HEK293 (cell line): ENCODE results near the gene ZNF564.
"Not testable (repeated sequence)": the region's sequence is repeated elsewhere in the genome, so short reads cannot be mapped to it uniquely, and the experiment has no call there.

ENCODE experiments used
- CTCF ChIA-PET: fragments of 350-600 bp; formaldehyde crosslinking; extraction: SDS; loops from one replicate; lab custom pipeline; 2021; ENCODE audit warnings: antibody characterized with exemption; lab: Yijun Ruan, JAX
- POLR2A ChIA-PET: fragments of 300-600 bp; formaldehyde crosslinking; extraction: SDS; loops from one replicate; lab custom pipeline; 2020; ENCODE audit warnings: antibody characterized with exemption, inconsistent platforms; lab: Yijun Ruan, JAX
- H3K27ac ChIP-seq: fragments of 200-500 bp; sonication (Bioruptor generic); 2 replicates; pipeline ENCODE4 v1.5.1; 2014; ENCODE audit warnings: low read depth, low read length, control low read depth, inconsistent platforms; ENCODE audit errors: extremely low read depth
- H3K36me3 ChIP-seq, 2 experiments: fragments of 200-500 bp in 1 of 2; sonication (Bioruptor generic) in 1 of 2; 1 replicate in 1 of 2; 2 replicates in 1 of 2; pipeline ENCODE4 v1.5.1; 2014 to 2017; ENCODE audit warnings: inconsistent platforms in 2 of 2, low read length in 2 of 2; ENCODE audit not compliant: control insufficient read depth in 2 of 2, insufficient read depth in 1 of 2
- H3K4me1 ChIP-seq: fragments of 200-500 bp; sonication (Bioruptor generic); 2 replicates; pipeline ENCODE4 v1.5.1; 2014; ENCODE audit warnings: mild to moderate bottlenecking, low read length, inconsistent platforms; ENCODE audit not compliant: control insufficient read depth, insufficient read depth
- H3K4me3 ChIP-seq: 2 replicates; pipeline ENCODE4 v1.5.1; 2011; ENCODE audit warnings: low read depth, mild to moderate bottlenecking, control low read depth, low read length, moderate library complexity
- H3K9me3 ChIP-seq: fragments of 200-500 bp; sonication (Bioruptor generic); 2 replicates; pipeline ENCODE4 v1.5.1; 2014; ENCODE audit warnings: low read depth, low read length, inconsistent platforms; ENCODE audit not compliant: control insufficient read depth, insufficient read depth
- ATF2 ChIP-seq: fragments of 450-650 bp; formaldehyde crosslinking; IDR thresholded peaks from 2 replicates; pipeline ENCODE4 v1.5.1; 2016; ENCODE audit warnings: missing biosample characterization, missing genetic modification characterization, low read depth
- KLF1 ChIP-seq: fragments of 450-650 bp; formaldehyde crosslinking; IDR thresholded peaks from 2 replicates; pipeline ENCODE4 v1.5.1; 2016; ENCODE audit warnings: missing biosample characterization, missing genetic modification characterization
- MEIS1 ChIP-seq: sonication (generic); formaldehyde crosslinking; IDR thresholded peaks from 2 replicates; pipeline ENCODE4 v1.8.1; 2022; ENCODE audit warnings: missing genetic modification reagents, mild to moderate bottlenecking, borderline replicate concordance
- PRDM1 ChIP-seq: fragments of 450-650 bp; formaldehyde crosslinking; IDR thresholded peaks from 2 replicates; pipeline ENCODE4; 2016; ENCODE audit warnings: missing biosample characterization, missing genetic modification characterization
- ZFHX2 ChIP-seq: fragments of 450-650 bp; formaldehyde crosslinking; conservative IDR thresholded peaks from 2 replicates; pipeline ENCODE4 v1.5.1; 2016; ENCODE audit warnings: missing biosample characterization, missing genetic modification characterization
- ZNF146 ChIP-seq: fragments of 450-650 bp; formaldehyde crosslinking; IDR thresholded peaks from 2 replicates; pipeline ENCODE4 v1.5.1; 2016; ENCODE audit warnings: missing biosample characterization, missing genetic modification characterization
- ZNF169 ChIP-seq: fragments of 450-650 bp; formaldehyde crosslinking; IDR thresholded peaks from 2 replicates; pipeline ENCODE4 v1.5.1; 2016; ENCODE audit warnings: missing biosample characterization, missing genetic modification characterization
- ZNF175 ChIP-seq: fragments of 450-650 bp; formaldehyde crosslinking; IDR thresholded peaks from 2 replicates; pipeline ENCODE4 v1.5.1; 2016; ENCODE audit warnings: missing biosample characterization, missing genetic modification characterization
- ZNF184 ChIP-seq: fragments of 450-650 bp; IDR thresholded peaks from 2 replicates; pipeline ENCODE4 v1.5.1; 2018; ENCODE audit warnings: missing biosample characterization, mild to moderate bottlenecking, missing genetic modification characterization
- ZNF239 ChIP-seq: fragments of 450-650 bp; formaldehyde crosslinking; IDR thresholded peaks from 2 replicates; pipeline ENCODE4 v1.5.1; 2016; ENCODE audit warnings: missing biosample characterization, missing genetic modification characterization
- ZNF266 ChIP-seq: fragments of 450-650 bp; formaldehyde crosslinking; IDR thresholded peaks from 2 replicates; pipeline ENCODE4 v1.5.1; 2016; ENCODE audit warnings: missing biosample characterization, missing genetic modification characterization, low read depth
- ZNF341 ChIP-seq: fragments of 450-650 bp; formaldehyde crosslinking; IDR thresholded peaks from 2 replicates; pipeline ENCODE4; 2016; ENCODE audit warnings: low read depth, missing biosample characterization, missing genetic modification characterization
- ZNF37A ChIP-seq: fragments of 450-650 bp; IDR thresholded peaks from 2 replicates; pipeline ENCODE4 v1.5.1; 2018; ENCODE audit warnings: missing biosample characterization, missing genetic modification characterization
- ZNF48 ChIP-seq: fragments of 450-650 bp; formaldehyde crosslinking; IDR thresholded peaks from 2 replicates; pipeline ENCODE4 v1.5.1; 2016; ENCODE audit warnings: missing biosample characterization, missing genetic modification characterization
- ZNF621 ChIP-seq: fragments of 450-650 bp; formaldehyde crosslinking; IDR thresholded peaks from 2 replicates; pipeline ENCODE4 v1.5.1; 2017; ENCODE audit warnings: missing biosample characterization, missing genetic modification characterization
- ZNF639 ChIP-seq: fragments of 450-650 bp; formaldehyde crosslinking; IDR thresholded peaks from 2 replicates; pipeline ENCODE4 v1.5.1; 2016; ENCODE audit warnings: missing biosample characterization, missing genetic modification characterization
- ZNF645 ChIP-seq: fragments of 450-650 bp; formaldehyde crosslinking; IDR thresholded peaks from 2 replicates; pipeline ENCODE4; 2016; ENCODE audit warnings: missing biosample characterization, missing genetic modification characterization
- ZNF654 ChIP-seq: fragments of 450-650 bp; formaldehyde crosslinking; IDR thresholded peaks from 2 replicates; pipeline ENCODE4 v1.5.1; 2016; ENCODE audit warnings: low read depth, missing biosample characterization, missing genetic modification characterization
- ZNF658 ChIP-seq: fragments of 450-650 bp; formaldehyde crosslinking; IDR thresholded peaks from 2 replicates; pipeline ENCODE4; 2016; ENCODE audit warnings: missing biosample characterization, missing genetic modification characterization
- ZNF660 ChIP-seq: fragments of 450-650 bp; IDR thresholded peaks from 2 replicates; pipeline ENCODE4 v1.5.1; 2018; ENCODE audit warnings: missing biosample characterization, mild to moderate bottlenecking, missing genetic modification characterization
- ZNF692 ChIP-seq: fragments of 450-650 bp; formaldehyde crosslinking; IDR thresholded peaks from 2 replicates; pipeline ENCODE4 v1.5.1; 2016; ENCODE audit warnings: missing biosample characterization, missing genetic modification characterization
- ZNF792 ChIP-seq: fragments of 450-650 bp; formaldehyde crosslinking; IDR thresholded peaks from 2 replicates; pipeline ENCODE4 v1.5.1; 2016; ENCODE audit warnings: missing biosample characterization, missing genetic modification characterization
- ZNF830 ChIP-seq: fragments of 450-650 bp; IDR thresholded peaks from 2 replicates; pipeline ENCODE4 v1.5.0; 2018; ENCODE audit warnings: missing biosample characterization, missing genetic modification characterization, low read depth, mild to moderate bottlenecking, moderate library complexity
- ZNF837 ChIP-seq: fragments of 450-650 bp; formaldehyde crosslinking; IDR thresholded peaks from 2 replicates; pipeline ENCODE4 v1.5.1; 2016; ENCODE audit warnings: missing biosample characterization, missing genetic modification characterization
- ZXDB ChIP-seq: fragments of 450-650 bp; formaldehyde crosslinking; IDR thresholded peaks from 2 replicates; pipeline ENCODE4 v1.5.1; 2016; ENCODE audit warnings: missing biosample characterization, missing genetic modification characterization

ZNF564 gene

GRCh38 chr19:12567951-12568350, 16.7 kb upstream of the ZNF564 start:
- no peak for TF ChIP-seq ZNF792
- TF ChIP-seq ZNF184 (tag by site-specific recombination) = no peak
- no peaks in the 10 kb centered on the region for H3K9me3 ChIP-seq
- CTCF ChIA-PET = interaction anchor here (0.7 kb wide), 2 partner anchors 104 to 639 kb away, joined by 3 to 4 read pairs; no protein-coding TSS in a partner anchor
- no peak overlapping the region for H3K27ac ChIP-seq
- no peak overlapping the region for H3K4me3 ChIP-seq
- POLR2A ChIA-PET = interaction anchor here (0.6 to 0.7 kb wide), 2 partner anchors 83 to 114 kb away, joined by 10 to 12 read pairs; partner anchors contain the start of gene DHPS
- H3K4me1 ChIP-seq = no peaks in the 10 kb centered on the region
- H3K36me3 ChIP-seq = no peaks in the 10 kb centered on the region

DNA sequence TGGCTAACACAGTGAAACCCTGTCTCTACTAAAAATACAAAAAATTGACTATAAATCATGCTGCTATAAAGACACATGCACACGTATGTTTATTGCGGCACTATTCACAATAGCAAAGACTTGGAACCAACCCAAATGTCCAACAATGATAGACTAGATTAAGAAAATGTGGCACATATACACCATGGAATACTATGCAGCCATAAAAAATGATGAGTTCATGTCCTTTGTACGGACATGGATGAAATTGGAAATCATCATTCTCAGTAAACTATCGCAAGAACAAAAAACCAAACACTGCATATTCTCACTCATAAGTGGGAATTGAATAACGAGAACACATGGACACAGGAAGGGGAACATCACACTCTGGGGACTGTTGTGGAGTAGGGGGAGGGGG, 15.1 kb upstream of the ZNF564 start:
- H3K9me3 ChIP-seq, H3K27ac ChIP-seq, POLR2A ChIA-PET, H3K4me3 ChIP-seq, H3K4me1 ChIP-seq, H3K36me3 ChIP-seq: not testable (repeated sequence)
- CTCF ChIA-PET = interaction anchor here (0.7 kb wide), 1 partner anchor 73 kb away, joined by 5 read pairs; no protein-coding TSS in a partner anchor
- TF ChIP-seq ZNF146 (tag by site-specific recombination) = peak; percentile 89

- no peaks in the 10 kb centered on the region for H3K36me3 ChIP-seq
- H3K4me1 ChIP-seq = no peaks in the 10 kb centered on the region
- CTCF ChIA-PET = interaction anchor here (0.5 to 2.4 kb wide), 22 partner anchors 8 to 706 kb away, joined by 3 to 8 read pairs (median 4); partner anchors contain the start of genes MAN2B1, WDR83, ZNF490 and ZNF564
- POLR2A ChIA-PET = no interaction called here
- no peaks in the 10 kb centered on the region for H3K9me3 ChIP-seq
- H3K4me3 ChIP-seq = no peak overlapping the region
- H3K27ac ChIP-seq = no peak overlapping the region
- TF ChIP-seq ZNF169 (tag by site-specific recombination) (no peak), ZNF341 (tag by site-specific recombination) (no peak), ZNF639 (tag by site-specific recombination) (no peak), ATF2 (tag by site-specific recombination) (no peak), ZNF658 (tag by site-specific recombination) (no peak), ZNF654 (tag by site-specific recombination) (peak; percentile 87), ZNF837 (tag by site-specific recombination) (no peak), MEIS1 (no peak), KLF1 (no peak), ZXDB (tag by site-specific recombination) (no peak), ZNF645 (tag by site-specific recombination) (no peak), ZNF660 (tag by site-specific recombination) (0 out of 2 replicates have a peak, but pooled peaks have one; percentile 62), ZNF830 (tag by site-specific recombination) (no peak), ZNF175 (tag by site-specific recombination) (no peak), ZNF48 (tag by site-specific recombination) (no peak), ZNF266 (tag by site-specific recombination) (no peak), PRDM1 (no peak), ZNF37A (no peak), ZNF239 (no peak), ZNF692 (tag by site-specific recombination) (no peak), ZFHX2 (tag by site-specific recombination) (no peak), ZNF621 (tag by site-specific recombination) (no peak)
Observed at GRCh38 chr19:12564016-12564664, 12.9 kb upstream of the ZNF564 start.
